ENCODE data around the gene CETP.

The CETP gene

DNA sequence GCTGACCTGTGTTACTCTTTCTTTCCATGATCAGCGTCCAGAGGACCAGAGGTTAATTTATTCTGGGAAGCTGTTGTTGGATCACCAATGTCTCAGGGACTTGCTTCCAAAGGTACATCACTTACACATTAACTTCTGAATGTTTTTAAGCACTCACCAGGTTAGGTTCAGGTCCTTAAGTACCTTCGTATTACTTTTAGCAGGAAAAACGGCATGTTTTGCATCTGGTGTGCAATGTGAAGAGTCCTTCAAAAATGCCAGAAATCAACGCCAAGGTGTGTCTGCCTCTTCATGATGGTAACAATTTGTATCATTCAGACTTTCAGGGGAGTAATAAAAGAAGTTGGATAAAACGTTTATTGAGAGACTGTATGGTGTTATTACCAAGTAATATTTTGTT, 26.5 kb upstream of the CETP start:
- no peak for DNase-seq

DNA sequence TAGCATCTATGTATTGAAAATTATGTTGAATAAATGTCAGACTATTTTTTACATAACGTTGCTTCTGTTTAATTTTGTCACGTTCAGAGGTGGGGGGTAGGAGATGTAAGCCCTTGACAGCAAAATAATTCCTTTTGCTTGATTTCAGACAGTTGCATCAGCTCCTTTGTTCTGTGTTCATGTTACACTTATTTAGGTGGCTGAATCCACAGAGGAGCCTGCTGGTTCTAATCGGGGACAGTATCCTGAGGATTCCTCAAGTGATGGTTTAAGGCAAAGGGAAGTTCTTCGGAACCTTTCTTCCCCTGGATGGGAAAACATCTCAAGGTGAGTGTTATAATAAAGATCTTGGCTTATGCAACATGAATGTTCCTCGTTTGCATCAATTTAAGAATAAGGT, 25.3 kb upstream of the CETP start:
- no peak for DNase-seq

DNA sequence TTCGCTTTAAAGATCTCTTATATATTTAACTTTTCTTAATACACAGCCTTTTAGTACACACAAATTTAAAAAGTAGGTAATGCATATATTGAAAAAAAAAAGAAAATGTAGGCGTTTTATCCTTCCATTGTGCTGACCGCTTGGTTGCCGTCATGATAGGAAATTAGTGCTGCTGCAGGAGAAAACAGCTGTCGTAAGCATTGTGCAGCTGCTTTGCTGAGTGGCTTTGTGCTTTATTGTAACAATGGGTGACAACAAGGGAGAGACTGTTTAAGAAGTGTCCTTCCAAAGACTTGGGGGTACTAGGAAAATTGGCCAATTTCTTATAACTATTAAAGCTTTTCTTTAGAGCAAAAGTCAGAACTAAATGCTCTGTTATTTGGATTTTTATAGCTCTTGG, 24.8 kb upstream of the CETP start:
- no peak for DNase-seq

- no peak for DNase-seq
Observed at GRCh38 chr16:56938664-56939513, 22.9 kb upstream of the CETP start.

- DNase-seq, result no peak
Observed at GRCh38 chr16:56939801-56940200, 21.9 kb upstream of the CETP start.

GRCh38 chr16:56941092-56941491, 20.7 kb upstream of the CETP start:
- no peak for DNase-seq

GRCh38 chr16:56941856-56942331, 19.9 kb upstream of the CETP start:
- DNase-seq, result no peak

DNA sequence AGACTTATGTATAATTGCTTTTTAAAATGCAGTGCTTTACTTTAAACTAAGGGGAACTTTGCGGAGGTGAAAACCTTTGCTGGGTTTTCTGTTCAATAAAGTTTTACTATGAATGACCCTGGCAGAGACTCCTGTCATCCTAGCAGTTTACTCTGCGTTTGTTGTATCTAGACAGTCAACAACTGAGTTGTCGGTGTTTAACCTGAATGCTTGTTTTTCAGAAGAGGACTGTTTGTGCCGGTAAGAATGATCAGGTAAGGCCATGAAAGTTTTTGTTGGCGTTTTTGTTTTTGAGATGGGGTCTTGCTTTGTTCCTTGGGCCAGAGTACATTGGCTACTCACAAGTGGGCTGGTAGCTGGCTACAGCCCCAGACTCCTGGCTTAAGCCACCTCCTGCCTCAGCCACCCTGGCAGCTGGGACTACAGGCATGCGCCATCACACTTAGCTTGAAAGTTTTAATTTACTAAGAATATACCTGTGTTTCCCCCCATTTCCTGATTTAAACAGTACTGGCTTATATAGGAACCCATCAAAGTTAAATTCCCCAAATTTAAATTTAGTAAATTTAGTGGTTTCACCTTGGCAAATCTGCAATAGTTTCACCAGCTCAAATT, 17.9 kb upstream of the CETP start:
- no peak for DNase-seq

GRCh38 chr16:56944954-56945839, 16.6 kb upstream of the CETP start:
- DNase-seq, result no peak

GRCh38 chr16:56945847-56946527, 15.8 kb upstream of the CETP start:
- DNase-seq, result no peak

- peak in 1 of 2 donors; percentile 62 for DNase-seq
Observed at GRCh38 chr16:56946767-56947603, 14.8 kb upstream of the CETP start.

- no peak for DNase-seq
Observed at GRCh38 chr16:56947604-56947995, 14.2 kb upstream of the CETP start.

- no peak for DNase-seq
Observed at GRCh38 chr16:56948234-56948633, 13.5 kb upstream of the CETP start.

DNA sequence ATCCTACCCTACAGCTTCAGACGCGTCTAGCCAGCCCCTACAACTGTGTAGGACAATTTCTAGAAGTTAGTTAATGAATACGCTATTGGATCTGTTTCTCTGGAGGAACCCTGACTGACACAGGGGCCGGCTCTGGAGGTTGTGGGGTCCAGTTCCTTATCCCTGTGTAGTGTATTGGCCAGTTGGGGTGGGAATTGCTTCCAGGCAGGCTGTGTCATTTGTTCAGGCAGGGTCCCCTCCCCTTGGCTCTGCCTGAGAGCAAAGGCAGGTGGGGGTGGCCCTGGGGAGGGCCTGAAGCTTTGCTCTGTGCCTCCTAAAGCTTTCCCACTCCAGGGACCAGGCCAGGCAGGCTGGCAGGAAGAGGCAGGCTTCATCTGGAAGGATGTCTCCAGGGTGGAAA, 11.7 kb upstream of the CETP start:
- no peak for DNase-seq

GRCh38 chr16:56950455-56950854, 11.3 kb upstream of the CETP start:
- no peak for DNase-seq

GRCh38 chr16:56950881-56951771, 10.6 kb upstream of the CETP start:
- DNase-seq, result peak; percentile 72 to 92

GRCh38 chr16:56953006-56953405, 8.7 kb upstream of the CETP start:
- DNase-seq, result no peak

DNA sequence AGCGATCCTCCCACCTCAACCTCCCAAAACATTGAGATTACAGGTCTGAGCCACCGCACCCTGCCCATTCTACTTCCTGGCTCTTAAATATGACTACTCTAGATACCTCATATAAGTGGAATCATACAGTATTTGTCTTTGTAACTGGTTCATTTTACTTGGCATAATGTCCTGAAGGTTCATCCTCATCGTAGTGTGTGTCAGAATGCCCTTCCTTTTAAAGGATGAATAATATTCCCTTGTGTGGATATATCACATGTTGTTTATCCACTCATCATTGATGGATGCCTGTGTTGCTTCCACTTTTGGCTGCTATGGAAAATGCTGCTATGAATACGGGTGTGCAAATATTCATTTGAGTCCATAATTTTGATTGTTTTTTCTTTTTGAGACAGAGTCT, 5.7 kb upstream of the CETP start:
- no peak for DNase-seq

DNA sequence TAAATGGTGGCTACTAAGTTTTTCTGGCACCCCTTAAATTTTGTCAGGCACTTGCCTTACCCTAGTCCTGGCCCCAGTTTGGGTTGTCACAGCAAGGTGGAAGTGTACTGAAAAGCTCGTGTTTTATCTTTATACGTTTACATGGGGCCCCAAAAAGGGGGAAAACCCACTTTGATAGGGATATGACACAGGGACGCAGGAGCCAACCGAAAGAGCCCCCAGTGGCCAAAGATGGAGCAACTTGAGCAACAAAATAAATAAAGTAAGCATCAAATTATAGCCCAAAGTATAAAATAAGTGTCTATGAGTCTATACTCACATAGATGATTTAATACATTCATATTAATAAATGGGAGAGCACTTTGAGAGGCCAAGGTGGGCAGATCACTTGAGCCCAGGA, 5.0 kb upstream of the CETP start:
- no peak for DNase-seq

DNA sequence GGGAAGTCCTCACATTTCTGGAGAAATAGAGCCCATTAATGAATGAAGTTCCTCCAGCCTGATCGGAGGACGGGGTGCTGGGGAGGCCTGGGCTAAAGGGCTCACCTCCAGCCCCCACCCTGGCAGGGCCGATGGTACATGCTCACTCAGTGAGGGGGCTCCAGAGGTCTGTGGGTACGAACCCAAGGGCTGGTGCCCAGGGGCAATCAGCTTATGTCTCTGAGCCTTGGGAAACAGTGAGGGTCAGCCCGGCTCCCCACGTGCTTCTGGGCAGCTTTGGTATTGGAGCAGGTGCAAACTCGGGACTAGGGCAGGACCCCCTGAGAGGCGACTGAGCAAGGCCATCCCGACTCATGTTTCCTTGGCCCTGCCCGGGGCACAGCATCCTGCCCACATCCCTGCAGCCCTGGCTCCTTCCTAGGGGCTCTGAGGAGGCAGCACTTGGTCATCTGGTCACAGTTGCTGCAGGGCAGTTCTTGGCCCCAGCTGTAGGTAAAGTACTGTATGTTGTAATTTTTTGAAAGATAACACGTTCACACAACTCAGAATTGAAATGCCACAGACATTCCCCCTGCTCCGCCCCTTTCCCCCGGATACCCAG, 969 bp upstream of the CETP start:
- DNase-seq, result no peak
